GM23338 (cell line): ENCODE data around the gene HTATSF1. TPM values are rescaled to one million over a fixed set of nuclear protein-coding genes. Genes with fewer than 3 reads are reported as not detected.

Experiments
- ATAC-seq: fragments of 200-7000 bp; cut with Tn5 transposase; 3 replicates; pipeline ENCODE4 v1.9.1; 2020
- DNase-seq: peaks from one replicate; pipeline ENCODE4 v3.0.0-alpha.2; 2015; ENCODE audit warnings: low spot score
- H2AFZ ChIP-seq: fragments of 200-600 bp; sonication (generic); 2 replicates; pipeline ENCODE4 v1.8.0; 2016; ENCODE audit warnings: antibody characterized with exemption, mild to moderate bottlenecking, moderate library complexity
- H3F3A ChIP-seq: fragments of 200-600 bp; sonication (generic); replicated peaks from 2 replicates; pipeline ENCODE4 v1.8.0; 2017; ENCODE audit warnings: antibody characterized with exemption, mixed run types, low read depth
- H3K27ac ChIP-seq: fragments of 200-600 bp; sonication (generic); 2 replicates; pipeline ENCODE4 v1.6.1; 2016; ENCODE audit warnings: low read depth
- H3K27me3 ChIP-seq: fragments of 200-600 bp; sonication (generic); 2 replicates; pipeline ENCODE4 v1.8.0; 2016; ENCODE audit warnings: mild to moderate bottlenecking, mixed run types, moderate library complexity; ENCODE audit not compliant: insufficient read depth
- H3K36me3 ChIP-seq: fragments of 200-600 bp; sonication (generic); 2 replicates; pipeline ENCODE4 v1.8.0; 2016; ENCODE audit warnings: mild to moderate bottlenecking; ENCODE audit not compliant: insufficient read depth
- H3K4me1 ChIP-seq: fragments of 200-600 bp; sonication (generic); 2 replicates; pipeline ENCODE4 v1.8.0; 2016; ENCODE audit warnings: mild to moderate bottlenecking, moderate library complexity; ENCODE audit not compliant: insufficient read depth
- H3K4me2 ChIP-seq: fragments of 200-600 bp; sonication (generic); 2 replicates; pipeline ENCODE4 v1.7.1; 2017; ENCODE audit warnings: mixed run types
- H3K4me3 ChIP-seq: fragments of 200-600 bp; sonication (generic); 2 replicates; pipeline ENCODE4 v1.6.1; 2016; ENCODE audit warnings: mixed run types
- H3K79me2 ChIP-seq: fragments of 200-600 bp; sonication (generic); replicated peaks from 2 replicates; pipeline ENCODE4 v1.8.0; 2017; ENCODE audit warnings: mild to moderate bottlenecking; ENCODE audit not compliant: insufficient read depth
- H3K9me2 ChIP-seq: fragments of 200-600 bp; sonication (generic); 2 replicates; pipeline ENCODE4 v1.8.0; 2017; ENCODE audit not compliant: insufficient read depth
- H4K20me1 ChIP-seq: fragments of 200-600 bp; sonication (generic); replicated peaks from 2 replicates; pipeline ENCODE4 v1.8.0; 2017; ENCODE audit warnings: mild to moderate bottlenecking; ENCODE audit not compliant: insufficient read depth
- H3K27ac Mint-ChIP-seq: 2 replicates; pipeline ENCODE4 v1.8.0; 2020; ENCODE audit warnings: inconsistent platforms, mild to moderate bottlenecking, moderate library complexity, mixed read lengths
- H3K27me3 Mint-ChIP-seq: 3 replicates; pipeline ENCODE4 v1.8.0; 2022; ENCODE audit warnings: low read depth, mild to moderate bottlenecking, moderate library complexity, mixed read lengths, inconsistent platforms; ENCODE audit not compliant: insufficient read depth, poor library complexity
- H3K36me3 Mint-ChIP-seq: 3 replicates; pipeline ENCODE4 v1.8.0; 2021; ENCODE audit warnings: low read depth, mild to moderate bottlenecking, inconsistent platforms, moderate library complexity, mixed read lengths
- H3K4me1 Mint-ChIP-seq: 3 replicates; pipeline ENCODE4 v1.8.0; 2020; ENCODE audit warnings: mild to moderate bottlenecking, inconsistent platforms, mixed read lengths
- H3K4me3 Mint-ChIP-seq: 3 replicates; pipeline ENCODE4 v1.8.0; 2021; ENCODE audit warnings: moderate library complexity, mild to moderate bottlenecking, inconsistent platforms, mixed read lengths
- H3K9me3 Mint-ChIP-seq: 3 replicates; pipeline ENCODE4 v1.8.0; 2020; ENCODE audit warnings: moderate library complexity, mild to moderate bottlenecking, inconsistent platforms, mixed read lengths
- CREB1 ChIP-seq: fragments of 250-450 bp; sonication (Bioruptor Pico); IDR thresholded peaks from 2 replicates; pipeline ENCODE4 v1.5.0; 2020; ENCODE audit warnings: low read depth, mild to moderate bottlenecking, moderate library complexity
- EZH2 ChIP-seq: fragments of 200-600 bp; sonication (generic); IDR thresholded peaks from one replicate; pipeline ENCODE4 v1.8.0; 2017; ENCODE audit warnings: antibody characterized with exemption, mild to moderate bottlenecking, low read depth; ENCODE audit not compliant: unreplicated experiment
- JUNB ChIP-seq: IDR thresholded peaks from one replicate; pipeline ENCODE4 v1.6.1; 2016; ENCODE audit warnings: antibody characterized with exemption; ENCODE audit not compliant: unreplicated experiment
- POLR2AphosphoS5 ChIP-seq: IDR thresholded peaks from 2 replicates; pipeline ENCODE4 v1.6.1; 2016; ENCODE audit warnings: antibody characterized with exemption, low read depth
- ZNF462 ChIP-seq: fragments of 250-450 bp; sonication (Bioruptor Pico); IDR thresholded peaks from 2 replicates; pipeline ENCODE4 v1.5.0; 2020; ENCODE audit warnings: mild to moderate bottlenecking, moderate library complexity
- polyA plus RNA-seq: library from polyadenylated mRNA; unstranded; fragments of >200 nt; fragmentation: Nextera tagmentation; extraction: Ambion mirVana; gene quantifications from 2 replicates; pipeline ENCODE4 v1.2.1, GENCODE V29; 2016
- total RNA-seq: library from RNA; depleted of rRNA; stranded (reverse); fragments of >200 nt; shearing (Covaris generic); gene quantifications from 2 replicates; pipeline ENCODE4 v1.2.3, GENCODE V29; 2014

Gene HTATSF1
- total and polyA plus RNA-seq, 2 experiments from 2014 or later = 85.5 to 86.8 TPM

- peak overlapping the region; percentile 92 for H3K27ac Mint-ChIP-seq
- H3K4me1 Mint-ChIP-seq = peaks cover 5% of the 10 kb centered on the region; the same call in 2 of the 3 replicates
- H3K9me3 Mint-ChIP-seq = no peaks in the 10 kb centered on the region; the same call in 1 of the 3 replicates
- H3K27ac ChIP-seq = peak overlapping the region; percentile 40; the same call in 1 of the 2 replicates
- H3K4me3 Mint-ChIP-seq = peak overlapping the region; percentile 93
- H3K4me2 ChIP-seq = peak overlapping the region; percentile 77
- DNase-seq (peak; percentile 87), ATAC-seq (peak; percentile 83)
- peaks cover 22% of the 10 kb centered on the region for H3K79me2 ChIP-seq
- H2AFZ ChIP-seq = peak overlapping the region; percentile 20; the same call in 1 of the 2 replicates
- no peaks in the 10 kb centered on the region for H3K4me1 ChIP-seq
- peak overlapping the region; percentile 80 for H3K4me3 ChIP-seq
- H3K36me3 ChIP-seq = peaks cover 13% of the 10 kb centered on the region; the same call in 1 of the 2 replicates
- H3F3A ChIP-seq = no peaks in the 10 kb centered on the region
- TF ChIP-seq CREB1 (CRISPR knock-in tag) (peak; percentile 91), ZNF462 (CRISPR knock-in tag) (no peak), POLR2AphosphoS5 (peak; percentile 27)
- H4K20me1 ChIP-seq = 0 out of 2 replicates have a peak, but pooled peaks cover 3% of the 10 kb centered on the region
- no peaks in the 10 kb centered on the region for H3K9me2 ChIP-seq
- H3K27me3 ChIP-seq = no peaks in the 10 kb centered on the region
- no peaks in the 10 kb centered on the region for H3K27me3 Mint-ChIP-seq
- peaks cover 13% of the 10 kb centered on the region for H3K36me3 Mint-ChIP-seq
These were observed 432 bp upstream of the HTATSF1 start for GRCh38 chrX:136496764-136497555.

- H4K20me1 ChIP-seq = no peaks in the 10 kb centered on the region
- no peaks in the 10 kb centered on the region for H3K9me2 ChIP-seq
- no peak overlapping the region for H3K4me2 ChIP-seq
- no peaks in the 10 kb centered on the region for H3K27me3 ChIP-seq
- H3K27me3 Mint-ChIP-seq = peaks cover 2% of the 10 kb centered on the region
- no peaks in the 10 kb centered on the region for H3K4me1 ChIP-seq
- no peaks in the 10 kb centered on the region for H3K9me3 Mint-ChIP-seq
- no peaks in the 10 kb centered on the region for H3F3A ChIP-seq
- DNase-seq = no peak
- H2AFZ ChIP-seq = no peak overlapping the region
- H3K79me2 ChIP-seq = no peaks in the 10 kb centered on the region
- no peak for ATAC-seq
- no peaks in the 10 kb centered on the region for H3K4me1 Mint-ChIP-seq
- H3K27ac ChIP-seq = no peak overlapping the region
- no peak overlapping the region for H3K4me3 ChIP-seq
- no peak overlapping the region for H3K4me3 Mint-ChIP-seq
- no peaks in the 10 kb centered on the region for H3K36me3 ChIP-seq
- no peak overlapping the region for H3K27ac Mint-ChIP-seq
- no peaks in the 10 kb centered on the region for H3K36me3 Mint-ChIP-seq
- TF ChIP-seq JUNB (no peak), ZNF462 (CRISPR knock-in tag) (no peak), EZH2 (no peak)
These were observed 21.7 kb downstream of the HTATSF1 start for GRCh38 chrX:136519069-136519468.
